ENCODE measurements around the gene KIF13A.

Gene KIF13A

DNA sequence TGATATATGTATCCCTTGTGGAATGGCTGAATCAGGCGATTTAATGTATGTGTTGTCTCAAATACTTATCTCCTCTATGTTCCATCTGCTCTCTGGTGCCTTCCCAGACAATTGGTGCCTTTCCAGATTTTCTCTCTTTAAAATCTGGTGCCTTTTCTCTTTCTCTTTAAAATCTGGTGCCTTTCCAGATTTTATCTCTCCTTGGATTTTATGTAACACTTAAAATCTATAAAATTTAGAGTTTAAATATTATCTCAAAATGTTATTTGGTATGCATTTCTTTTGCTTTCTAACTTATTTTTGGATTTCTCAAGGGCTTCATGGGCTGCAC, 116.3 kb downstream of the KIF13A start:
- no peak overlapping the region for H3K4me3 ChIP-seq (ENCODE audit: control insufficient read depth, low read depth, low read length)
- DNase-seq (ENCODE audit: low read depth), result no peak
- TF ChIP-seq, protein P1, sequence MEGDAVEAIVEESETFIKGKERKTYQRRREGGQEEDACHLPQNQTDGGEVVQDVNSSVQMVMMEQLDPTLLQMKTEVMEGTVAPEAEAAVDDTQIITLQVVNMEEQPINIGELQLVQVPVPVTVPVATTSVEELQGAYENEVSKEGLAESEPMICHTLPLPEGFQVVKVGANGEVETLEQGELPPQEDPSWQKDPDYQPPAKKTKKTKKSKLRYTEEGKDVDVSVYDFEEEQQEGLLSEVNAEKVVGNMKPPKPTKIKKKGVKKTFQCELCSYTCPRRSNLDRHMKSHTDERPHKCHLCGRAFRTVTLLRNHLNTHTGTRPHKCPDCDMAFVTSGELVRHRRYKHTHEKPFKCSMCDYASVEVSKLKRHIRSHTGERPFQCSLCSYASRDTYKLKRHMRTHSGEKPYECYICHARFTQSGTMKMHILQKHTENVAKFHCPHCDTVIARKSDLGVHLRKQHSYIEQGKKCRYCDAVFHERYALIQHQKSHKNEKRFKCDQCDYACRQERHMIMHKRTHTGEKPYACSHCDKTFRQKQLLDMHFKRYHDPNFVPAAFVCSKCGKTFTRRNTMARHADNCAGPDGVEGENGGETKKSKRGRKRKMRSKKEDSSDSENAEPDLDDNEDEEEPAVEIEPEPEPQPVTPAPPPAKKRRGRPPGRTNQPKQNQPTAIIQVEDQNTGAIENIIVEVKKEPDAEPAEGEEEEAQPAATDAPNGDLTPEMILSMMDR (IDR thresholded peaks at IDR 0.05; ENCODE audit: control insufficient read depth, insufficient read depth, low read depth, low read length, missing control alignments), result no peak

DNA sequence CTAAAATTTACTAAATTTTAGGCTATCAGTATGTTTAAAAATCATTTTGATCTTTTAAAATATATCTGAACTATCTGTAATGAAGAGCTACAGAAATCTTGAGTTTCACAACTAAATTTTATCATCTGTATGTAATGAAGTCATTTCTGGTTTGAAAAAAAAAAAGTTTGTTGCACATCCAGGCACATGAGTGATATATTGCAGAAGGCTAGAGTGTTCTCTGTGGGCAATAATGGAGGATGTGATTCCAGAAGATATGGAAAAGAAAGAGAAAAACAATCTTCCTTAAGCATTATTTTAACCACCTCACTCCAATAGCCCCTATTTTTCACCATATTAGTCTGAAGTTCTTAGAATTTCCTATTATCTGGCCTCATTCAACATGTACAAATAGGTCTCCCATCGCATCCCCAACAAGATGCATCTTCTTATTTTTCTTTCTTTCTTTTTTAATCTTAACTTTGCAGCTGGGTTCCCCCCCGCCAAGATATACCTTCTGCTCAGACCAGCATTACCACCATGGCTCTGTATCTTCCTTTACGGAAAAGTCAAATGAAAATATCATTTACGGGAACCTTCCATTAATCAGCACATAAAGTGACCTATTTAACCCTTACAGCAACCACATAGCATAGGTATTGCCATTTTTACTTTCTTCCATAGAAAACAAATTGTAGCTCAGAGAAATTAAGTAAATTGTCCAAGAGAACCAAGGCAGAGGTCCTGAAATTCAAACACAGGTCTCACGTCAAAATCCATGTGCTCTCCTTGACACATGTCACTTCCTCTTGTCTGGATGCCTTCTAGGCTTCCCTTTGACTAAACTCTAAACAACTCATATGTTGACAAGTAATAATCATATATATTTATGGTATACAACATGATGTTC, 116.9 kb downstream of the KIF13A start:
- no peak overlapping the region for H3K4me3 ChIP-seq (ENCODE audit: control insufficient read depth, low read depth, low read length)
- TF ChIP-seq, protein P1 (IDR thresholded peaks at IDR 0.05; ENCODE audit: control insufficient read depth, insufficient read depth, low read depth, low read length, missing control alignments), result no peak
- DNase-seq (ENCODE audit: low read depth), result no peak

DNA sequence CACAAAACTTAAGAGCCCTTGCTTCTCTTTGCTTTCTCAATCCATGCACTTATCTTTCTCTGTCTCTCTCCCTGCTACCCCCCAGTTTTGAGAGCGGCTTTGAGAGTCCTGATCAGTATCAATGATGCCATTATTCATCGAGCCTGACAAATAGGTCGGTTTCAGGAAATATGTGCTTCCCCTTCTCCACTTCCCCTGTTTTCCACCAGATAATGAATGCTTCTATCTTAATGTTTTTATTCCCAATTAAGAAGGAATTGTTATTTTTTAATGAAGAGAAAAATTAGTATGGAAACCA, 117.7 kb downstream of the KIF13A start:
- TF ChIP-seq, protein P1 (IDR thresholded peaks at IDR 0.05; ENCODE audit: control insufficient read depth, insufficient read depth, low read depth, low read length, missing control alignments), result no peak
- H3K4me3 ChIP-seq (ENCODE audit: control insufficient read depth, low read depth, low read length), result no peak overlapping the region
- DNase-seq (ENCODE audit: low read depth), result no peak

DNA sequence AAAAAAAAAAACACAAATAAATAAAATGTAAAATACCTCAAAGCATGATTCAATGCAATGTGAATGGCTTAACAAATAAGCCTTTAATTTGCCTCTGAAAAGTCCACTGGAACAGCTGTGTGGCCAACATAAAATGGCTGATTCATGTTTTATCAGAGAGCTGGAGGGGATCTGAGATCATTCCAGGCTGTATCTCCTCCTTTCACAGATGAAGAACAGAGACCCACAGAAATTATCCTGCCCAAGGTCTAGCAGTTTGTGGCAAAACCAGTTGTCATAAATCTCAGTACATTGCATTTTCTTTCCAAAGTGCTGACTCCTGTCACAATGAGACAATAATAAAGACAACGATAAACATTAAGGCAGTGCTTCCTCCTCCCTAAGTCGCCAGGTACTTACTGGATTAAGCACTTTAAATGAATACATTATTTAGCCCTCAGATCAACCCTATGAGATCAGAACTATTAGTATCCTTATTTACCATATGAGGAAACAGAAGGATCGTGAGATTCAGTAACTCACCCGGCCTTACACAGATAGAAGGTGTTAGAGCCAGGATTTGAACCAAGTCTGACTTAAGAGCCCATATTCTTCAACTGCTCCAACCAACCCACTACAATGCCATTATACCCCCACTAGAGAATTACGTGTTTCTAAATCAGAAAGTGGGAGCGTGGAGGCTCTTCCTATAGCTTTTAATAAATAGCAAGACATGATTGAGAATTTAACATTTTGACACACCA, 118.3 kb downstream of the KIF13A start:
- DNase-seq (ENCODE audit: low read depth), result no peak
- TF ChIP-seq, protein P1 (IDR thresholded peaks at IDR 0.05; ENCODE audit: control insufficient read depth, insufficient read depth, low read depth, low read length, missing control alignments), result no peak
- no peak overlapping the region for H3K4me3 ChIP-seq (ENCODE audit: control insufficient read depth, low read depth, low read length)

DNA sequence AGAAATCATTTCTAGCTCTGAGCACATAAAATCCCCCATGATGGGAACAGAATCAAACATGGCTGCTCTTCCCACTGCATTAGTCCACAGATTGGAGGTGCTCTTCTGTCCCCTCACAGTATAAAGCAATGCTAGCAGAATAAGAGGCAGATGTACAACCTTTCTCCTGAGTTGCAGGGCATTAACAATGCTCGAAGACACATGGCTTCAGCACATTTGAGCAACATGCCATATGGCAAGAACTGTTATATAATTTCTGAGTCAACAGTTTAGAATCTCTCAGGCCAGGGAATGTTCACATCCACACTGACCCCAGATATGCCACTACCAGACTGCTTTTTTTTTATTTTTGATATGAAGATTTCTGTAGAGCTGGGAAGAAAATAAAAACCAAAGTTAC, 119.6 kb downstream of the KIF13A start:
- no peak for DNase-seq (ENCODE audit: low read depth)
- TF ChIP-seq, protein P1 (IDR thresholded peaks at IDR 0.05; ENCODE audit: control insufficient read depth, insufficient read depth, low read depth, low read length, missing control alignments), result no peak
- no peak overlapping the region for H3K4me3 ChIP-seq (ENCODE audit: control insufficient read depth, low read depth, low read length)

DNA sequence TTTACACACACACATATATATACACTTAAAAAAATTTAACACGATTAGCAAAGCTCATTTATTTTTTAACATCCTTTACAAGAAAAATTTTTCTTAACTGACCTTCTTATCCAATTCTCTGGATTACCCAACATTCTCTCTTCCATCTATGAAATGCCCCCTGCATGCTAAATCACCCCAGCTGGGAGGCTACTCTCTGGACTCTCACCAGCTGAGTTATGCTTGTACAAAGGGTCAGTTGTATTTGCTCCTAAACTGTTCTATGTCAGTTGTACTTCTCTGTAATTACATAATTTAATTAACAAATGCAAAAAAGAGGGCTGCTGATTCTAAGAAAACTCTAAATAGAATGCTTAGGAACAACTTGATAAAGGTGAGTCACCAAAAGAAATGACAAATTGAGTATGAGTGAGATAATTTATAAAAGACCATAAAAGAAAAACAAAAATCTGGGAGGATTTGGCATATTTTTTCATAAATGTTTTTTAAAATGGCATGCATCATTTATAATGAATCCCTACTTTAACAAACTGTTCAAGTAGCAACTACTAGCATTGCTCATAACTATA, 120.5 kb downstream of the KIF13A start:
- DNase-seq (ENCODE audit: low read depth), result no peak
- TF ChIP-seq, protein P1 (IDR thresholded peaks at IDR 0.05; ENCODE audit: control insufficient read depth, insufficient read depth, low read depth, low read length, missing control alignments), result no peak
- H3K4me3 ChIP-seq (ENCODE audit: control insufficient read depth, low read depth, low read length), result no peak overlapping the region

Data from AG09309 (cell line).